ENCODE data around the gene ARGFX.
"Not testable (repeated sequence)": the region's sequence is repeated elsewhere in the genome, so short reads cannot be mapped to it uniquely, and the experiment has no call there.

Gene ARGFX
- total RNA-seq: 0 reads per million in 4 experiments

- DNase-seq: no peak
Measured at GRCh38 chr3:121567649-121568048, at the start of gene ARGFX. TSS of gene ARGFX (plus strand) at chr3:121567949. CDS start at chr3:121570714, 2,765 bp downstream.

DNA sequence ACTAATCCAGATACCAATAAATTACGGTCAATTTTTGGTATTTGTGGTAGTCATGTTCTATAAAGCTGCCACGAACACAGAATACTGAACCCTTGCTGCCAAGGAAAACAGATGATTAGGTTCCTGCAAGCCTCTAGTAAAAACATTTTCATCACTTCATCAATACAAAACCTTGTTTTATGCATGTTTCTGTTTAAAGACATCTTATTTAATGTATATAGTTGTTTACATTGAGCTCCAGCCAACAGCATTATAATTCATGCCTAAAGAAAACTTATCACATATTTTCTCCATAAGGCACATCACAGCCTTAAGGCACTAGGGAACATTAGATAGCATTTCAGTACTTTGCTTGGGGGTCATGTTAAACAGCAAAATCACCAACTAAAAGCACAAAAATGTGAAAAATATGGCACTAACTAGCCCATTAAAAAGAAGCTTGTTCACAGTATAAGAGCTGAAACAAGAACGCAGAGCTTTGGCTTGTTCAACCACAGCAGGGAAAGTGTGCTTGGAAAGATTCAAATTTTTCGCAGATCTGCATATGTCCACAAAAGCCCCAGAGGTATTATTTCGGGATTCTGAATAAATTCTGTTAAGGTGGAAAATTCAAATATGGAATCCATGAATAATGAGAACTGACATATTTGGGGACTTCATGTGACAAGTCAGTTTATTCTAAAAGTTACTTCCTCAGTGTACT lies 49.6 kb upstream of the ARGFX start:
- DNase-seq: no peak

- no peak for DNase-seq
Measured at GRCh38 chr3:121520510-121520909, 47.2 kb upstream of the ARGFX start.

DNA sequence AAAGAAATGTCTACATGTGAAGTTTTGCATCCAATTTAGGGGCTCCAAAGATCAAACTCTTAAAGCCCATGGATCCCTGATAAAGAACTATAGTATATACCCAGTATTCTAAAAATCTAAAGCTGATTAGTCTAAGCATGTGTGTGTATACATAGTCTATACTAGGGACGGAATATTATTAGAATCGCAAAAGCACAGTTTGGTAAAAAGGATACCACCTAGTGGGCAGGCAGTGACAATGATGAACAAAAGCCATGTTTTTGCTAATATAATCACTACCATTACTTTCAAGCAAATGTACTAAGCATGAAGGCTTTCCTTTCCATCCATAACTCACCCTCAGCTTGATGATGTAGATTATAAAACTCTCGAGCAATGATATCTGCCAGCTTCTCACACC lies 38.4 kb upstream of the ARGFX start:
- no peak for DNase-seq

- no peak for DNase-seq
Measured at GRCh38 chr3:121531269-121531668, 36.5 kb upstream of the ARGFX start.

GRCh38 chr3:121542924-121543323 lies 24.8 kb upstream of the ARGFX start:
- DNase-seq: no peak

DNA sequence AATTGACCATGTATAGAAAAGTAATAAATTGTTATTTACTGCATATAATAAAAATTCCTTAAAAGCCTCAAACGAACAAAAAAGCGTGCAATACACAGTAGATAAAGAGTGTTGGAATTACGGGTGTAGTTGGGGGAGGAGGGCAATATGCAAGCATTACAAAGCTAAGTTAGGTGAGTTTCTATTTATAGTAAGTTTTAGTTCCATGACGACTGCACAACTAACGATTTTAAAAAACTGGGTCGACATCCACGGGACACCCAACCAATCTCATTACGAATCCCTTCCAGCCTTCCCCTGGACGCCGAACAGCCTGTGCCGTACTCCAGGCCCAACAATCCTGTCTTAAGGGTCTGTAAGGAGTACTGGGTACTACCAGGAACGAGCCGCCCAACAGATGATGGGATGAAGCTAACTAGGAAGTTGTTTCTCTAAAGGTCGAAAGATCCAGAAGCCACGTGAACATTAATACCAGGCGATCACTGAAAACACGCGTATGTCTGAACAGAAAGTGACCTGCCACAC lies 22.6 kb upstream of the ARGFX start:
- DNase-seq: no peak

- DNase-seq: peak; percentile 61
Measured at GRCh38 chr3:121545574-121546455, 21.9 kb upstream of the ARGFX start, which contains the start of gene POLQ. TSS of gene POLQ (minus strand) at chr3:121545988. CDS start at chr3:121545877, 111 bp downstream.

DNA sequence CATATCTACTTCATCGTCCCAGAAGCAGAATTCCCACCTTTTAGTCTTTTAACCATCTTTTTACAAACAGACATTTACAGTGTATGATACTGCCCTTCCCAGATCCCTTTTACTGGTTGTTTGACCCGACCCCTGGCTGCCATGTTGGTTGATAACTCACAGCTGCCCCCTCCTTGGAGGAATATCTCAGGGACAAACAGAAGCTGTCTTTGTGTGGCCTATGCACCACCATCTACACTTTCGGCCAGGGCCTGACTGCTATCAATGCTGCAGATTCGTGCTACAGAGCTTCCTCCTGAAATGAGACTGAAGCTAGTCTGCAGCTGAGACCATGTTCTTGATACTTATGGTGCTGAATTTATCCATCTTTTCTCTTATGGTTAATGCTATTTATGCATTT lies 15.4 kb upstream of the ARGFX start:
- no peak for DNase-seq

GRCh38 chr3:121552797-121553196 lies 15.0 kb upstream of the ARGFX start:
- no peak for DNase-seq

DNA sequence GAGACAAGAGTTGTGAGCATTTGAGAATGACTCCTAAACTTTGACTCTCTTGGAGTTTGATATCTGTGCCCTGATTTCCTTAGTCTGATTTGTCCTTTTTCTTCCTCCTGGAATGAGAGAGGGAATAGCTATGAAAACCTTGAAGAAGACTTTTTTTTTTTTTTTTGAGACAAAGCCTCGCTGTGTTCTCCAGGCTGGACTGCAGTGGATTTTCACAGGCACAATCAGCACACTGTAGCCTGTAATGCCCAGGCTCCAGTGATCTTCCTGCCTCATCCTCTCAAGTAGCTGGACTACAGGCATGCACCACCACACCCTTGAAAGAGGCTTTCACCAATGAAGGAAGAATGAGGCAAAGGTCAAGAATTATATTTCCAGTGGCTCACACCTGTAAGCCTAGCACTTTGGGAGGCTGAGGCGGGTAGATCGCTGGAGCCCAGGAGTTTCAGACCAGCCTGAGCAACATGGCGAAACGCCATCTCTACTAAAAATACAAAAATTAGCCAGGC lies 10.3 kb upstream of the ARGFX start:
- no peak for DNase-seq

- DNase-seq: no peak
Measured at GRCh38 chr3:121562148-121562547, 5.6 kb upstream of the ARGFX start.

DNA sequence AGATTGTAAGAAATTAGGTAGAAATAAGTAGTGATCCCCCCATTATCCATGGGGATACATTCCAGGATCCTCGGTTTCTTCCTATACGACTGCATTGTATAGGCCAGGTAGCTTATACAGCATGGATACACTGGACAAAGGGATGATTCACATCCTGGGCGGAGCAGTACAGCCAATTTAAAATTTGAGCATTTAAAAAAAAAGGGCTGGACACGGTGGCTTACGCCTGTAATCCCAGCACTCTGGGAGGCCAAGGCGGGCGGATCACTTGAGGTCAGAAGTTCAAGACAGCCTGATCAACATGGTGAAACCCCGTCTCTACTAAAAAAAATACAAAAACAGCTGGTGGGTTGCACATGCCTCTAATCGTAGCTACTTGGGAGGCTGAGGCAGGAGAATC lies 976 bp upstream of the ARGFX start:
- no peak for DNase-seq

GRCh38 chr3:121574449-121574848 lies 6.7 kb downstream of the ARGFX start:
- no peak for DNase-seq

DNA sequence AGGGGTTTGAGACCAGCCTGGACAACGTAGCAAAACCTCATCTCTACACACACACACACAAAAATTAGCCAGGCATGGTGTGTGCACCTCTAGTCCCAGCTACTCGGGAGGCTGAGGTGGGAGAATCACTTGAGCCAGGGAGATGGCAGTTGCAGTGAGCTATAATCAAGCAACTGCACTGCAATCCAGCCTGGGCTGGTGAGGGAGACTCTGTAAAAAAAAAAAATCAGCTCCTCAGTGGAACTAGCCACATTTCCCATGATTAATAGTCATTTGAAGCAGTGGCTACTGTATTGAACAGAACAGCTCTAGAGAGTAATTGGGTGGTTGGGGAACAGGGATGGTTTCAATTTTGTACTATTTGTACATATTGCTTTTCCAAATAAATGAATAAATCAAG lies 13.9 kb downstream of the ARGFX start:
- DNase-seq: no peak

DNA sequence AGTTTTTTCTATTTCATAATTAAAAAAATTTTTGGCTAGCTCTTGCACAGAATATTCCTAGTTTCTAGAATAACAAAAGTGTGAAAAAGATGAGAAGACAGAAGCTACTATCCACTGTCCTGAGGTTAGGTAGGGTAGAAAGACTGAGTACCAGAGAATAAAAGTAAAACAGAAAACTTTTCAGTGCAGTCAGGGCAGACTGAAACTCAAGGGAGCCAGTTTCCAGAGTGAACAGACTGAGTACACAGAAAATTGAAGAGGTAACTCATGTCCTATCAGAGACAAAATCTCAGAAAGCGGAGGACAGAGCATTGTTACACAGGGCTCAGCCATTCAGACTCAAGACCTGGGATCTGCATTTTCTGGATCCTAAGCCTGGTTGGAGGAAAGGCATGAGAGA lies 16.7 kb downstream of the ARGFX start:
- DNase-seq: no peak

GRCh38 chr3:121592856-121593702 lies 25.3 kb downstream of the ARGFX start, which contains the start of gene FBXO40:
TSS of gene FBXO40 (plus strand) at chr3:121593379. CDS start at chr3:121620576, 27,197 bp downstream.
- DNase-seq: no peak

DNA sequence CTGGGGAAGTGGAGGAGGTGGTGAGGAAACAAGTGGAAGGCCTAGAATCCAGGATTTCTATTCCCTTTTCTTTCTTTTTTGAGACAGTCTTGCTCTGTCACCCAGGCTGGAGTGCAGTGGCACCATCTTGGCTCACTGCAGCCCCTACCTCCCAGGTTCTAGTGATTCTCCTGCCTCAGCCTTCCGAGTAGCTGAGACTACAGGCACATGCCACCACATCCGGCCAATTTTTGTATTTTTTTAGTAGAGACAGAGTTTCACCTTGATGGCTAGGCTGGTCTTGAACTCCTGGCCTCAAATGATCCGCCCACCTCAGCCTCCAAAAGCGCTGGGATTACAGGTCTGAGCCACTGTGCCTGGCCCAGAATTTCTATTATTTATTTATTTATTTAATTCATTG lies 26.1 kb downstream of the ARGFX start:
- DNase-seq: not testable (repeated sequence)

GRCh38 chr3:121594850-121595249 lies 27.1 kb downstream of the ARGFX start:
- no peak for DNase-seq

GRCh38 chr3:121595765-121596406 lies 28.1 kb downstream of the ARGFX start:
- DNase-seq: no peak

GRCh38 chr3:121598564-121598963 lies 30.8 kb downstream of the ARGFX start:
- DNase-seq: no peak

DNA sequence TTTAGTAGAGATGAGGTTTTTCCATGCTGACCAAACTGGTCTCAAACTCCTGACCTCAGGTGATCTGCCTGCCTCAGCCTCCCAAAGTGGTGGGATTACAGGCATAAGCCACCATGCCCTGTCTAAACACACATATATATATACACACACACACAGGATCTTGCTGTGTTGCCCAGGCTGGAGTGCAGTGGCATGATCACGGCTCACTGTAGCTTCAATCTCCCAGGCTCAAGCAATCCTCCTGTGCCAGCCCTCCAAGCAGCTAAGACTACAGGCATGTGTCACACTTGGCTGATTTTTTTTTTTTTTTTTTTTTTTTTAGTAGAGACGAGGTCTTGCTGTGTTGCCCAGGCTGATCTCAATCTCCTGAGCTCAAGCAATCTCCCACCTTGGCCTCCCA lies 32.2 kb downstream of the ARGFX start:
- DNase-seq: not testable (repeated sequence)
